Measurements from ENCODE around the gene TOMM20. TPM values are rescaled to one million over a fixed set of nuclear protein-coding genes. Genes with fewer than 3 reads are reported as not detected.

TOMM20 gene
- total and polyA plus RNA-seq, 9 of the 15 experiments (the other 6 are each of a cell fraction or from before 2014, with no cell fraction given) = 70.6 to 334 (median 159) TPM

- no peak overlapping the region for H3K4me2 ChIP-seq (ENCODE audit: insufficient read depth, low read length)
- ChIA-PET CTCF (ENCODE audit: low intra/inter-chr PET ratio) (interaction anchor here (0.6 kb wide), 1 partner anchor 559 kb away, joined by 4 read pairs; no protein-coding TSS in a partner anchor), POLR2A (interaction anchor here (0.7 to 3.8 kb wide), 6 partner anchors 10 to 483 kb away, joined by 3 to 20 read pairs (median 4); partner anchors contain the start of genes RBM34 and TOMM20)
- in situ Hi-C loops (cut with MboI) (no loop called here), intact Hi-C loops (cut with micrococcal nuclease) (no loop called here)
- H3K9ac ChIP-seq (ENCODE audit: insufficient read depth in 1 of 2, low read depth in 2 of 2, low read length in 2 of 2) = no peak overlapping the region
- H3K4me1 ChIP-seq (replicated peaks in 1 of 2; ENCODE audit: control insufficient read depth in 2 of 2, insufficient read depth in 2 of 2, low read length in 2 of 2) = no peaks in the 10 kb centered on the region
- H4K20me1 ChIP-seq (replicated peaks; ENCODE audit: control insufficient read depth, insufficient read depth, low read length) = no peaks in the 10 kb centered on the region
- no peak overlapping the region for H3K27ac ChIP-seq (ENCODE audit: extremely low read depth, low read depth, low read length)
- H3K36me3 ChIP-seq (ENCODE audit: control insufficient read depth, insufficient read depth, low read length) = peaks cover 80% of the 10 kb centered on the region
- peaks cover 10% of the 10 kb centered on the region; the same call in 2 of the 3 replicates for H3K79me2 ChIP-seq (ENCODE audit: control insufficient read depth, insufficient read depth, low read length)
- FAIRE-seq (no peak), DNase-seq (ENCODE audit: extremely low read depth in 1 of 4, low spot score in 3 of 4) (no peak), ATAC-seq (no peak)
- WGBS (ENCODE audit: insufficient coverage, low coverage, missing lambda C conversion rate) = 95% methylated on average over 5 of the region's 5 CpGs
- H3K9me3 ChIP-seq (replicated peaks; ENCODE audit: control insufficient read depth, insufficient read depth, low read depth, low read length) = 0 out of 2 replicates have a peak, but pooled peaks cover 2% of the 10 kb centered on the region
- BruUV-seq (replicated peaks) = no TSS peak
- H3K4me3 ChIP-seq = no peak overlapping the region
- H3K27me3 ChIP-seq (ENCODE audit: control insufficient read depth in 2 of 2, insufficient read depth in 2 of 2, low read length in 2 of 2) = no peaks in the 10 kb centered on the region
- H2AFZ ChIP-seq (ENCODE audit: low read depth, low read length) = no peak overlapping the region
- H3K9me1 ChIP-seq (ENCODE audit: control insufficient read depth, insufficient read depth, low read length) = no peaks in the 10 kb centered on the region
- TF ChIP-seq STAT5A (IDR thresholded peaks at IDR 0.05; ENCODE audit: borderline replicate concordance, low read length) = no peak
- no peak for TF ChIP-seq HSF4 (CRISPR knock-in tag; IDR thresholded peaks at IDR 0.05; ENCODE audit: borderline replicate concordance)
- TF ChIP-seq PBX2 (CRISPR knock-in tag; IDR thresholded peaks at IDR 0.05; ENCODE audit: low read depth) = no peak
- no peak for TF ChIP-seq PBX2 (tag; conservative IDR thresholded peaks at IDR 0.05; ENCODE audit: low read depth)
- TF ChIP-seq, protein P1, sequence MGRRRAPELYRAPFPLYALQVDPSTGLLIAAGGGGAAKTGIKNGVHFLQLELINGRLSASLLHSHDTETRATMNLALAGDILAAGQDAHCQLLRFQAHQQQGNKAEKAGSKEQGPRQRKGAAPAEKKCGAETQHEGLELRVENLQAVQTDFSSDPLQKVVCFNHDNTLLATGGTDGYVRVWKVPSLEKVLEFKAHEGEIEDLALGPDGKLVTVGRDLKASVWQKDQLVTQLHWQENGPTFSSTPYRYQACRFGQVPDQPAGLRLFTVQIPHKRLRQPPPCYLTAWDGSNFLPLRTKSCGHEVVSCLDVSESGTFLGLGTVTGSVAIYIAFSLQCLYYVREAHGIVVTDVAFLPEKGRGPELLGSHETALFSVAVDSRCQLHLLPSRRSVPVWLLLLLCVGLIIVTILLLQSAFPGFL (CRISPR knock-in tag; IDR thresholded peaks at IDR 0.05) = no peak
- TF ChIP-seq, protein P2, sequence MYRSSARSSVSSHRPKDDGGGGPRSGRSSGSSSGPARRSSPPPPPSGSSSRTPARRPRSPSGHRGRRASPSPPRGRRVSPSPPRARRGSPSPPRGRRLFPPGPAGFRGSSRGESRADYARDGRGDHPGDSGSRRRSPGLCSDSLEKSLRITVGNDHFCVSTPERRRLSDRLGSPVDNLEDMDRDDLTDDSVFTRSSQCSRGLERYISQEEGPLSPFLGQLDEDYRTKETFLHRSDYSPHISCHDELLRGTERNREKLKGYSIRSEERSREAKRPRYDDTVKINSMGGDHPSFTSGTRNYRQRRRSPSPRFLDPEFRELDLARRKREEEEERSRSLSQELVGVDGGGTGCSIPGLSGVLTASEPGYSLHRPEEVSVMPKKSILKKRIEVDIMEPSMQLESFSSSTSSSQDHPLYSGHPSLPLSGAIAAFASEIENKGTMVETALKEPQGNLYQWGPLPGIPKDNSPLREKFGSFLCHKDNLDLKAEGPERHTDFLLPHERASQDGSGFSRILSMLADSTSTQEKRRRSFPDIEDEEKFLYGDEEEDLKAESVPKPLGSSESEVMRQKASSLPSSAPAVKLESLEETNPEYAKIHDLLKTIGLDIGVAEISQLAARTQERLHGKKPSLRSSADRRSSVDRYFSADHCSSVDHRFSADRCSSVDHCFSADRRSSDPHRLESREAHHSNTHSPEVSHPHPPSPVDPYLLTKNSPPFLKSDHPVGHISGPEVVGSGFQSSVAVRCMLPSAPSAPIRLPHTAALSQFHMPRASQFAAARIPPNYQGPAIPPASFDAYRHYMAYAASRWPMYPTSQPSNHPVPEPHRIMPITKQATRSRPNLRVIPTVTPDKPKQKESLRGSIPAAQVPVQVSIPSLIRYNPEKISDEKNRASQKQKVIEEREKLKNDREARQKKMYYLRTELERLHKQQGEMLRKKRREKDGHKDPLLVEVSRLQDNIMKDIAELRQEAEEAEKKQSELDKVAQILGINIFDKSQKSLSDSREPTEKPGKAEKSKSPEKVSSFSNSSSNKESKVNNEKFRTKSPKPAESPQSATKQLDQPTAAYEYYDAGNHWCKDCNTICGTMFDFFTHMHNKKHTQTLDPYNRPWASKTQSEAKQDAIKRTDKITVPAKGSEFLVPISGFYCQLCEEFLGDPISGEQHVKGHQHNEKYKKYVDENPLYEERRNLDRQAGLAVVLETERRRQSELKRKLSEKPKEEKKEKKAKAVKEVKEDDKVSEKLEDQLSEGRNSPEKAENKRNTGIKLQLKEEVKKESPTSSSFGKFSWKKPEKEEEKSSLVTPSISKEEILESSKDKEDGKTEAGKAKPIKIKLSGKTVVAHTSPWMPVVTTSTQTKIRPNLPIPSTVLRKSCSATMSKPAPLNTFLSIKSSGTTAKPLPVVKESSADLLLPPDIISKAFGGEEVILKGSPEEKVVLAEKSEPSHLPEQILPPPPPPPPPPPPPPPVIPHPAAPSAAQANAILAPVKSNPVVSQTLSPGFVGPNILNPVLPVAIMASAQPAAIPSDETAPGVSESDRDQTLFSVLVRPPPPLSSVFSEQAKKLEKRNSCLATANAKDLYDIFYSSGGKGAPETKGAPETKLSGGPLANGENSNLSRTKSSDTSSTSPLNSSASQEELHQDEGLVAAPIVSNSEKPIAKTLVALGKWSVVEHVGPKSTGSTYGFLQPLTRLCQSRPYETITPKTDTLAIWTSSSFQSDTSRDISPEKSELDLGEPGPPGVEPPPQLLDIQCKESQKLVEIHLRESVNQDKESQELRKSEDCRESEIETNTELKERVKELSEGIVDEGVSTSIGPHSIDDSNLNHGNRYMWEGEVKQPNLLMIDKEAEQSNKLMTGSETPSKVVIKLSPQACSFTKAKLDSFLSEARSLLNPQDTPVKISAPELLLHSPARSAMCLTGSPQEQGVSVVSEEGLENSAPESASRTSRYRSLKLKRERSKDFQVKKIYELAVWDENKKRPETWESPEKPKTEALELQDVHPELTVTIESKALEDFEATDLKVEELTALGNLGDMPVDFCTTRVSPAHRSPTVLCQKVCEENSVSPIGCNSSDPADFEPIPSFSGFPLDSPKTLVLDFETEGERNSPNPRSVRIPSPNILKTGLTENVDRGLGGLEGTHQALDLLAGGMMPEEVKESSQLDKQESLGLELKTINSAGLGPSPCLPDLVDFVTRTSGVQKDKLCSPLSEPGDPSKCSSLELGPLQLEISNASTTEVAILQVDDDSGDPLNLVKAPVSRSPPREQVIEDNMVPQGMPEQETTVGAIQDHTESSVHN (IDR thresholded peaks at IDR 0.05; ENCODE audit: borderline replicate concordance in 1 of 2, low read depth in 1 of 2) = no peak
- no peak for TF ChIP-seq POLR2B (IDR thresholded peaks at IDR 0.05; ENCODE audit: low read depth, partially characterized antibody)
Observed at GRCh38 chr1:235139315-235139714, 10.7 kb upstream of the TOMM20 start.
